Gastrocnemius medialis (tissue), 4 donors: Measurements from ENCODE around the gene ECT2L. TPM values are rescaled to one million over a fixed set of nuclear protein-coding genes. Genes with fewer than 3 reads are reported as not detected.

Experiments used
- ATAC-seq, 2 donors: fragments of 150-250 bp; one replicate each; pipeline ENCODE4 v1.9.1; 2016
- DNase-seq, 2 donors: peaks; one replicate each; pipeline ENCODE4 v3.0.0-alpha.2; 2019
- H3K27ac ChIP-seq, 4 donors: fragments of 200-600 bp; sonication (generic); 1 replicate in 1 of 4; 2 replicates in 3 of 4; pipeline ENCODE4 v1.5.1; 2016 to 2018; ENCODE audit warnings: mild to moderate bottlenecking in 2 of 4, moderate library complexity in 1 of 4
- H3K27me3 ChIP-seq, 3 donors: fragments of 200-600 bp; sonication (generic) in 2 of 3; 1 replicate in 1 of 3; 2 replicates in 2 of 3; pipeline versions ENCODE4 v1.5.1 to v1.6.0; 2016 to 2019; ENCODE audit warnings: mild to moderate bottlenecking in 1 of 3, moderate library complexity in 1 of 3
- H3K36me3 ChIP-seq, 2 donors: fragments of 200-600 bp; sonication (generic) in 1 of 2; one replicate each; pipeline ENCODE4 v1.5.1; 2017 to 2018
- H3K4me1 ChIP-seq, 2 donors: fragments of 200-600 bp; sonication (generic) in 1 of 2; one replicate each; pipeline ENCODE4 v1.5.1; 2016 to 2017; ENCODE audit warnings: mild to moderate bottlenecking in 2 of 2
- H3K4me3 ChIP-seq, 4 donors: fragments of 200-600 bp; sonication (generic) in 3 of 4; 1 replicate in 1 of 4; 2 replicates in 3 of 4; pipeline ENCODE4 v1.5.1; 2016 to 2019; ENCODE audit warnings: mild to moderate bottlenecking in 2 of 4
- H3K9me3 ChIP-seq, 3 donors: fragments of 200-600 bp; sonication (generic) in 2 of 3; 1 replicate in 1 of 3; 2 replicates in 2 of 3; pipeline ENCODE4 v1.5.1; 2016 to 2019
- POLR2A ChIP-seq, 2 donors: fragments of 450-650 bp; IDR thresholded peaks; one replicate each; pipeline ENCODE4 v1.6.1; 2017; ENCODE audit warnings: antibody characterized with exemption in 2 of 2, mild to moderate bottlenecking in 2 of 2, moderate library complexity in 2 of 2
- in situ Hi-C, 4 donors: fragments of 200-750 bp; cut with MboI; loops; one replicate each; pipeline versions ENCODE4 v1.15.0 to v1.8.0; 2017; ENCODE audit warnings: low sequenced_read_pairs in 4 of 4
- intact Hi-C: fragments of 100-400 bp; cut with DNase I; formaldehyde crosslinking; loops from one replicate; pipeline ENCODE4 v1.15.1; 2023; ENCODE audit warnings: low total_unique reads
- total RNA-seq, 4 donors: library from RNA; depleted of rRNA; stranded (reverse); fragments of >200 nt; gene quantifications; one replicate each; pipeline versions ENCODE4 v1.1.0 to v1.2.3, GENCODE V29; 2016
- TF ChIP-seq, protein P1 (sequence below), 5 experiments: fragments of 450-650 bp in 3 of 5; fragments of 200-600 bp in 2 of 5; sonication (generic) in 2 of 5; IDR thresholded peaks in 4 of 5; conservative IDR thresholded peaks in 1 of 5; 1 replicate in 4 of 5; 2 replicates in 1 of 5; pipeline ENCODE4 v1.5.1; 2016 to 2019; ENCODE audit warnings: antibody characterized with exemption in 5 of 5, mild to moderate bottlenecking in 3 of 5, moderate library complexity in 3 of 5

Gene ECT2L
- total RNA-seq, 4 donors from 2014 or later = not detected

DNA sequence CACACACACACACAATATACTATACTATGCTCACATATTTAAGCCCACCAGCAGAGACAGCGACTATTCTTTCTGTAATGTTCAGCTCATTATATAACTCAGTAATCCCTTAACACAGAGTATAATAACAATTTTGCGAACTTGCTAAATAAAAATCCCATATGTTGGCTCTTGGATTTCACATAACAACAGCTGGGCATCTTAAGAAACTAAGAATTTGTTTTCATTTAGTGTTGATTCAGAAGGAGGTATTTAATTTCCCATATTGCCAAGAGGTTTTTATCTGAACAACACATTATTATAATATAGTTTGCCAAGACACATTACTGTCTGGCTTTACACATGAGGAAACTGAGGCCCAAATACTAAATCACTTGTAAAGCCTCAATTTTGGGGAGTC is 7.4 kb downstream of the ECT2L start:
- intact Hi-C loops = no loop called here

DNA sequence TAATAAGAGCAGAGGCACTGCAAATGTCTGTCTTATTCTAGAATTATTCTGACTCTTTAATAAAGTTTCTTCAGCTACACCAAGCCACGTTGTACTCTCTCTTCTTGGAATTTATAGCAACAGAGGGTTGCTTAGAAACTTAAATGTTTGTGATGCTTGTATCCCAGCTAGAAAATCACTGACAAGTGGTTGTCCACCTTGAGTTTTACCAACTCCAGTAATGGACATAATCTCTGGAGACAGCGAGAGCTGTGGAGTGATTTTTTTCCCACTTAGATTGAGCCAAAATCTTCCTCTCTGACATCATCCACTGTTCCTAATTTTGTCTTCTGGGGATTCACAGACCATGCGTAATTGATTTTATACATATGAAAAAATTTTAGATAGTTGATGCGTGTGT is 8.0 kb downstream of the ECT2L start:
- in situ Hi-C loops (loop anchor here in 2 of 4 donors (25.0 kb wide), 1 partner anchor 558 kb away; the partner anchor contains the start of gene CITED2 (in 2 of the 2)), intact Hi-C loops (no loop called here)
- DNase-seq (no peak), ATAC-seq (no peak)
- Histone ChIP-seq H3K9me3 (no peaks in the 10 kb centered on the region), H3K4me1 (peaks cover 0 to 4% of the 10 kb centered on the region in 2 donors), H3K4me3 (no peak overlapping the region), H3K27me3 (peaks cover 0 to 5% (median 0%) of the 10 kb centered on the region in 3 donors), H3K36me3 (no peaks in the 10 kb centered on the region), H3K27ac (no peak overlapping the region)
- TF ChIP-seq, protein P1, sequence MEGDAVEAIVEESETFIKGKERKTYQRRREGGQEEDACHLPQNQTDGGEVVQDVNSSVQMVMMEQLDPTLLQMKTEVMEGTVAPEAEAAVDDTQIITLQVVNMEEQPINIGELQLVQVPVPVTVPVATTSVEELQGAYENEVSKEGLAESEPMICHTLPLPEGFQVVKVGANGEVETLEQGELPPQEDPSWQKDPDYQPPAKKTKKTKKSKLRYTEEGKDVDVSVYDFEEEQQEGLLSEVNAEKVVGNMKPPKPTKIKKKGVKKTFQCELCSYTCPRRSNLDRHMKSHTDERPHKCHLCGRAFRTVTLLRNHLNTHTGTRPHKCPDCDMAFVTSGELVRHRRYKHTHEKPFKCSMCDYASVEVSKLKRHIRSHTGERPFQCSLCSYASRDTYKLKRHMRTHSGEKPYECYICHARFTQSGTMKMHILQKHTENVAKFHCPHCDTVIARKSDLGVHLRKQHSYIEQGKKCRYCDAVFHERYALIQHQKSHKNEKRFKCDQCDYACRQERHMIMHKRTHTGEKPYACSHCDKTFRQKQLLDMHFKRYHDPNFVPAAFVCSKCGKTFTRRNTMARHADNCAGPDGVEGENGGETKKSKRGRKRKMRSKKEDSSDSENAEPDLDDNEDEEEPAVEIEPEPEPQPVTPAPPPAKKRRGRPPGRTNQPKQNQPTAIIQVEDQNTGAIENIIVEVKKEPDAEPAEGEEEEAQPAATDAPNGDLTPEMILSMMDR (IDR thresholded peaks at IDR 0.05 in 4 of 5, conservative IDR thresholded peaks at IDR 0.05 in 1 of 5) = no peak
- no peak for TF ChIP-seq POLR2A (IDR thresholded peaks at IDR 0.05)

More for the DNA sequence above, 7.4 kb downstream of the ECT2L start:
- DNase-seq (no peak), ATAC-seq (no peak)
- peaks cover 0 to 5% (median 0%) of the 10 kb centered on the region in 3 donors for H3K27me3 ChIP-seq
- TF ChIP-seq, protein P1 (IDR thresholded peaks at IDR 0.05 in 4 of 5, conservative IDR thresholded peaks at IDR 0.05 in 1 of 5) = no peak
- no peak for TF ChIP-seq POLR2A (IDR thresholded peaks at IDR 0.05)
- H3K36me3 ChIP-seq = no peaks in the 10 kb centered on the region
- in situ Hi-C loops = loop anchor here in 2 of 4 donors (25.0 kb wide), 1 partner anchor 559 kb away; the partner anchor contains the start of gene CITED2 (in 2 of the 2)
- H3K27ac ChIP-seq = no peak overlapping the region
- peaks cover 0 to 4% of the 10 kb centered on the region in 2 donors for H3K4me1 ChIP-seq
- H3K9me3 ChIP-seq = no peaks in the 10 kb centered on the region
- H3K4me3 ChIP-seq = no peak overlapping the region

- in situ Hi-C loops (loop anchor here in 2 of 4 donors (25.0 kb wide), 1 partner anchor 557 kb away; the partner anchor contains the start of gene CITED2 (in 2 of the 2)), intact Hi-C loops (no loop called here)
- DNase-seq (no peak), ATAC-seq (no peak)
- TF ChIP-seq, protein P1 (IDR thresholded peaks at IDR 0.05 in 4 of 5, conservative IDR thresholded peaks at IDR 0.05 in 1 of 5) = no peak
- no peak for TF ChIP-seq POLR2A (IDR thresholded peaks at IDR 0.05)
- Histone ChIP-seq H3K36me3 (no peaks in the 10 kb centered on the region), H3K27ac (no peak overlapping the region), H3K4me1 (peaks cover 0 to 4% of the 10 kb centered on the region in 2 donors), H3K9me3 (no peaks in the 10 kb centered on the region), H3K27me3 (peaks cover 0 to 5% (median 0%) of the 10 kb centered on the region in 3 donors), H3K4me3 (no peak overlapping the region)
These were observed 9.3 kb downstream of the ECT2L start for GRCh38 chr6:138805016-138805765.

DNA sequence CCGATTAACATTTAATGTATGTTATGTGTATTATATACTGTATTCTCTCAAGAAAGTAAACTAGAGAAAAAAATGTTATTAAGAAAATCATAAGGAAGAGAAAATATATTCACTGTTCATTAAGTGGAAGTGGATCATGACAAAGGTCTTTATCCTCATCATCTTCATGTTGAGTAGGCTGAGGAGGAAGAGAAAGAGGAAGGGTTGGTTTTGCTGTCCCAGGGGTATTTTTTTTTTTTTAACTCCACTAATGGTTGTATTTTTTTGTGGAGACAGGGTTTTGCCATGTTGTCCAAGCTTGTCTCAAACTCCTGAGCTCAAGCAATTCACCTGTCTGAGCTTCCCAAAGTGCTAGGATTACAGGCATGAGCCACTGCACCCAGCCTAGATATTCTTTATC is 11.0 kb downstream of the ECT2L start:
- H3K9me3 ChIP-seq = no peaks in the 10 kb centered on the region
- in situ Hi-C loops = loop anchor here in 2 of 4 donors (25.0 kb wide), 1 partner anchor 555 kb away; the partner anchor contains the start of gene CITED2 (in 2 of the 2)
- intact Hi-C loops = no loop called here
- no peak overlapping the region for H3K4me3 ChIP-seq
- DNase-seq = no peak
- ATAC-seq = no peak
- peaks cover 0 to 4% of the 10 kb centered on the region in 2 donors for H3K4me1 ChIP-seq
- H3K27me3 ChIP-seq = no peaks in the 10 kb centered on the region
- no peak overlapping the region for H3K27ac ChIP-seq
- no peak for TF ChIP-seq POLR2A (IDR thresholded peaks at IDR 0.05)
- TF ChIP-seq, protein P1 (IDR thresholded peaks at IDR 0.05 in 4 of 5, conservative IDR thresholded peaks at IDR 0.05 in 1 of 5) = no peak
- H3K36me3 ChIP-seq = no peaks in the 10 kb centered on the region
